Measurements from ENCODE around the gene RAI1. TPM values are rescaled to one million over a fixed set of nuclear protein-coding genes. Genes with fewer than 3 reads are reported as not detected.
"Not testable (repeated sequence)": the region's sequence is repeated elsewhere in the genome, so short reads cannot be mapped to it uniquely, and the experiment has no call there.

Gene RAI1
- total RNA-seq, 1 donor from 2014 or later, result 31.1 TPM

GRCh38 chr17:17638467-17638866 is 42.8 kb upstream of the RAI1 start:
- Histone ChIP-seq H3K36me3 (no peaks in the 10 kb centered on the region), H3K27me3 (ENCODE audit: low read depth) (no peaks in the 10 kb centered on the region), H3K27ac (no peak overlapping the region), H3K4me3 (no peak overlapping the region), H3K9me3 (no peaks in the 10 kb centered on the region), H3K4me1 (peaks cover 3% of the 10 kb centered on the region)
- ATAC-seq (no peak), DNase-seq (no peak)
- TF ChIP-seq CTCF (IDR thresholded peaks at IDR 0.05), result no peak
- intact Hi-C loops (cut with DNase I), result loop anchor here (5.0 kb wide), 1 partner anchor 281 kb away; no protein-coding TSS in a partner anchor

GRCh38 chr17:17639661-17640270 is 41.5 kb upstream of the RAI1 start:
- not testable (repeated sequence) for H3K4me3 ChIP-seq; H3K36me3 ChIP-seq; H3K27ac ChIP-seq; H3K27me3 ChIP-seq (ENCODE audit: low read depth); H3K4me1 ChIP-seq; H3K9me3 ChIP-seq
- intact Hi-C loops (cut with DNase I), result loop anchor here (5.0 kb wide), 1 partner anchor 282 kb away; no protein-coding TSS in a partner anchor
- ATAC-seq (peak in 1 of 2 donors; percentile 9), DNase-seq (peak; percentile 65)

GRCh38 chr17:17641621-17642409 is 39.4 kb upstream of the RAI1 start:
- Histone ChIP-seq H3K27me3 (ENCODE audit: low read depth) (no peaks in the 10 kb centered on the region), H3K27ac (no peak overlapping the region), H3K9me3 (no peaks in the 10 kb centered on the region), H3K4me3 (no peak overlapping the region), H3K36me3 (no peaks in the 10 kb centered on the region), H3K4me1 (peaks cover 3% of the 10 kb centered on the region)
- intact Hi-C loops (cut with DNase I), result no loop called here
- ATAC-seq (peak; percentile 92 to 94), DNase-seq (peak; percentile 76)
- TF ChIP-seq CTCF (IDR thresholded peaks at IDR 0.05), result peak; percentile 93

- DNase-seq; intact Hi-C loops (cut with DNase I); H3K4me1 ChIP-seq; H3K27me3 ChIP-seq (ENCODE audit: low read depth); H3K4me3 ChIP-seq; ATAC-seq; H3K9me3 ChIP-seq; H3K36me3 ChIP-seq; H3K27ac ChIP-seq: not testable (repeated sequence)
These were observed 36.1 kb upstream of the RAI1 start for GRCh38 chr17:17645148-17645547.

GRCh38 chr17:17645961-17646360 is 35.3 kb upstream of the RAI1 start:
- intact Hi-C loops (cut with DNase I), result no loop called here
- no peaks in the 10 kb centered on the region for H3K27me3 ChIP-seq (ENCODE audit: low read depth)
- H3K4me1 ChIP-seq, result no peaks in the 10 kb centered on the region
- DNase-seq, result no peak
- no peak for ATAC-seq
- H3K27ac ChIP-seq, result no peak overlapping the region
- TF ChIP-seq CTCF (IDR thresholded peaks at IDR 0.05), result no peak
- no peaks in the 10 kb centered on the region for H3K36me3 ChIP-seq
- no peak overlapping the region for H3K4me3 ChIP-seq
- H3K9me3 ChIP-seq, result no peaks in the 10 kb centered on the region

- no peak for DNase-seq
- Histone ChIP-seq H3K27ac (no peak overlapping the region), H3K9me3 (no peaks in the 10 kb centered on the region), H3K36me3 (no peaks in the 10 kb centered on the region), H3K4me1 (no peaks in the 10 kb centered on the region), H3K4me3 (no peak overlapping the region), H3K27me3 (ENCODE audit: low read depth) (no peaks in the 10 kb centered on the region)
- no peak for ATAC-seq
- TF ChIP-seq CTCF (IDR thresholded peaks at IDR 0.05), result no peak
- intact Hi-C loops (cut with DNase I), result no loop called here
These were observed 33.6 kb upstream of the RAI1 start for GRCh38 chr17:17647524-17648178.
